Neuronal stem cell (in vitro differentiated cells): ENCODE measurements around the gene SORCS2.
A peak's percentile ranks its signal among the peaks of the same experiment; 100 is the strongest.
"Not testable (repeated sequence)": the region's sequence is repeated elsewhere in the genome, so short reads cannot be mapped to it uniquely, and the experiment has no call there.

Experiments
- DNase-seq: peaks from one replicate; pipeline ENCODE4 v3.0.0-alpha.2; 2013; ENCODE audit warnings: low spot score
- H2AFZ ChIP-seq: one replicate; pipeline ENCODE4 v1.6.1; 2013; ENCODE audit warnings: mild to moderate bottlenecking, low read length, inconsistent platforms
- H2AK5ac ChIP-seq: 2 replicates; pipeline ENCODE4 v1.6.1; 2013; ENCODE audit warnings: low read depth, mild to moderate bottlenecking, inconsistent platforms, low read length, moderate library complexity, mixed read lengths
- H2BK120ac ChIP-seq: 2 replicates; pipeline ENCODE4 v1.6.1; 2013; ENCODE audit warnings: low read depth, mild to moderate bottlenecking, inconsistent platforms, low read length, moderate library complexity, mixed read lengths
- H2BK12ac ChIP-seq: one replicate; pipeline ENCODE4 v1.6.1; 2013; ENCODE audit warnings: low read length, inconsistent platforms
- H2BK15ac ChIP-seq: 2 replicates; pipeline ENCODE4 v1.6.1; 2013; ENCODE audit warnings: mild to moderate bottlenecking, low read length, inconsistent platforms, mixed read lengths
- H2BK5ac ChIP-seq: one replicate; pipeline ENCODE4 v1.6.1; 2013; ENCODE audit warnings: inconsistent platforms, mild to moderate bottlenecking, low read length, moderate library complexity
- H3K14ac ChIP-seq: one replicate; pipeline ENCODE4 v1.6.1; 2013; ENCODE audit warnings: low read length, inconsistent platforms
- H3K18ac ChIP-seq: 2 replicates; pipeline ENCODE4 v1.6.1; 2013; ENCODE audit warnings: low read length, inconsistent platforms
- H3K23ac ChIP-seq: 2 replicates; pipeline ENCODE4 v1.6.1; 2013; ENCODE audit warnings: low read depth, mild to moderate bottlenecking, mixed read lengths, low read length, inconsistent platforms; ENCODE audit not compliant: poor library complexity
- H3K27ac ChIP-seq: replicated peaks from 3 replicates; pipeline ENCODE4 v1.5.1; 2013; ENCODE audit warnings: low read length, inconsistent platforms
- H3K27me3 ChIP-seq, 3 experiments: 2 replicates each; pipeline ENCODE4 v1.6.1; 2013; ENCODE audit warnings: low read length in 3 of 3, mild to moderate bottlenecking in 2 of 3, inconsistent platforms in 1 of 3, low read depth in 1 of 3, mixed read lengths in 1 of 3, moderate library complexity in 1 of 3; ENCODE audit not compliant: control insufficient read depth in 3 of 3, insufficient read depth in 3 of 3
- H3K36me3 ChIP-seq, 2 donors: replicated peaks in 1 of 2; 2 replicates each; pipeline ENCODE4 v1.6.1; 2013; ENCODE audit warnings: low read length in 2 of 2; ENCODE audit not compliant: control insufficient read depth in 2 of 2, insufficient read depth in 2 of 2
- H3K4ac ChIP-seq: 2 replicates; pipeline ENCODE4 v1.6.1; 2013; ENCODE audit warnings: inconsistent platforms, mild to moderate bottlenecking, low read length, moderate library complexity
- H3K4me1 ChIP-seq, 2 donors: 1 replicate in 1 of 2; 2 replicates in 1 of 2; pipeline ENCODE4 v1.6.1; 2013; ENCODE audit warnings: low read length in 2 of 2, low read depth in 1 of 2; ENCODE audit not compliant: control insufficient read depth in 2 of 2, insufficient read depth in 1 of 2
- H3K4me2 ChIP-seq: one replicate; pipeline ENCODE4 v1.6.1; 2013; ENCODE audit warnings: mild to moderate bottlenecking, low read length, inconsistent platforms; ENCODE audit not compliant: insufficient read depth, poor library complexity, severe bottlenecking
- H3K4me3 ChIP-seq, 2 donors: 2 replicates each; pipeline ENCODE4 v1.5.1; 2013; ENCODE audit warnings: low read length in 2 of 2, mild to moderate bottlenecking in 2 of 2, inconsistent platforms in 1 of 2, moderate library complexity in 1 of 2
- H3K79me1 ChIP-seq: one replicate; pipeline ENCODE4 v1.6.1; 2013; ENCODE audit warnings: low read depth, mild to moderate bottlenecking, inconsistent platforms, low read length, moderate library complexity
- H3K9ac ChIP-seq: one replicate; pipeline ENCODE4 v1.6.1; 2013; ENCODE audit warnings: mild to moderate bottlenecking, low read depth, low read length, inconsistent platforms; ENCODE audit not compliant: poor library complexity
- H3K9me3 ChIP-seq, 2 donors: replicated peaks in 1 of 2; 2 replicates each; pipeline versions ENCODE3 to v1.6.1; 2013; ENCODE audit warnings: low read length in 2 of 2, mild to moderate bottlenecking in 2 of 2, inconsistent platforms in 1 of 2, low read depth in 1 of 2, mixed read lengths in 1 of 2, moderate library complexity in 1 of 2; ENCODE audit not compliant: control insufficient read depth in 2 of 2, insufficient read depth in 1 of 2
- H4K8ac ChIP-seq: one replicate; pipeline ENCODE4 v1.6.1; 2013; ENCODE audit warnings: low read depth, mild to moderate bottlenecking, inconsistent platforms, low read length, moderate library complexity
- H4K91ac ChIP-seq: one replicate; pipeline ENCODE4 v1.6.1; 2013; ENCODE audit warnings: low read length, low read depth, mild to moderate bottlenecking, inconsistent platforms; ENCODE audit not compliant: poor library complexity
- WGBS, 2 donors: extraction: QIAGEN DNeasy Blood & Tissue Kit; methylation state at CpG; one replicate each; pipeline ENCODE4 v1.1.7; 2013; ENCODE audit warnings: missing lambda C conversion rate in 2 of 2, mixed read lengths in 1 of 2; ENCODE audit not compliant: insufficient read length in 2 of 2, insufficient replicate concordance in 1 of 2; ENCODE audit errors: extremely low coverage in 2 of 2; 5-methylcytosine and 5-hydroxymethylcytosine counted together

SORCS2 gene

DNA sequence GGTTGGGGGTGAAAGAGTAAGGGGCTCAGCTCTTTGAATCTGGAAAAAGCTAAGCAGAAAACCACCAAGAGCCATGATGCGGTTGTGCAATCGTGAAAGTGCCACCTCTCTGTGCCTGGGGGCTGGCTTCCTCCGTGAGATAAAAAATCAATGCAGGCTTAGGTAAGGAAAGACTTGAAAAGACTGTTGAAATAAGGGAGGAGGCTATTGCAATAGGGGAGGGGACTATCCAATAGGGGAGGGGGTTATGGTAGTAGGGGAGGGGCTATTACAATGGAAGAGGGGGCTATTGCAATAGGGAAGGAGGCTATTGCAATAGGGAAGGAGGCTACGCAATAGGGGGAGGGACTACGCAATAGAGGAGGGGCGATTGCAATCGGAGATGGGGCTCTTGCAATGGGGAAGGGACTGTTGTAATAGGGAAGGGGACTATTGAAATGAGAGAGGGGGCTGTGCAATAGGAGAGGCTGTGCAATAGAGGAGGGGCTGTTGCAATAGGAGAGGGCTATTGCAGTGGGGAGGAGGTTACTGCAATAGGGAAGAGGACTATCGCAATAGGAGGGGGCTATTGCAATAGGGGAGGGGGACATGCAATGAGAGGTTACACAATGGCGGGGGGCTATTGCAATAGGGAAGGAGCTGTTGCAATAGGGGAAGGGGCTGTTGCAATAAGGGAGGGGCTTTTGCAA is 404.7 kb downstream of the SORCS2 start:
- Histone ChIP-seq H3K9ac (no peak overlapping the region), H3K14ac (no peak overlapping the region), H3K79me1 (peaks cover 3% of the 10 kb centered on the region), H4K8ac (no peak overlapping the region), H3K27ac (no peak overlapping the region), H2AFZ (no peak overlapping the region), H2AK5ac (no peak overlapping the region), H3K27me3 (peaks cover 0 to 14% (median 0%) of the 10 kb centered on the region in 3 experiments), H2BK15ac (no peak overlapping the region), H3K4me3 (no peak overlapping the region), H2BK120ac (no peak overlapping the region), H3K18ac (no peak overlapping the region), H3K23ac (no peak overlapping the region), H4K91ac (no peak overlapping the region), H2BK12ac (no peak overlapping the region), H3K4me1 (peaks cover 0 to 31% of the 10 kb centered on the region in 2 donors), H3K36me3 (no peaks in the 10 kb centered on the region), H3K9me3 (peaks cover 0 to 3% of the 10 kb centered on the region in 2 donors), H2BK5ac (no peak overlapping the region), H3K4me2 (no peak overlapping the region), H3K4ac (no peak overlapping the region)
- no peak for DNase-seq
- no CpG with 5 or more reads among the region's 9 CpGs for WGBS, 2 donors

DNA sequence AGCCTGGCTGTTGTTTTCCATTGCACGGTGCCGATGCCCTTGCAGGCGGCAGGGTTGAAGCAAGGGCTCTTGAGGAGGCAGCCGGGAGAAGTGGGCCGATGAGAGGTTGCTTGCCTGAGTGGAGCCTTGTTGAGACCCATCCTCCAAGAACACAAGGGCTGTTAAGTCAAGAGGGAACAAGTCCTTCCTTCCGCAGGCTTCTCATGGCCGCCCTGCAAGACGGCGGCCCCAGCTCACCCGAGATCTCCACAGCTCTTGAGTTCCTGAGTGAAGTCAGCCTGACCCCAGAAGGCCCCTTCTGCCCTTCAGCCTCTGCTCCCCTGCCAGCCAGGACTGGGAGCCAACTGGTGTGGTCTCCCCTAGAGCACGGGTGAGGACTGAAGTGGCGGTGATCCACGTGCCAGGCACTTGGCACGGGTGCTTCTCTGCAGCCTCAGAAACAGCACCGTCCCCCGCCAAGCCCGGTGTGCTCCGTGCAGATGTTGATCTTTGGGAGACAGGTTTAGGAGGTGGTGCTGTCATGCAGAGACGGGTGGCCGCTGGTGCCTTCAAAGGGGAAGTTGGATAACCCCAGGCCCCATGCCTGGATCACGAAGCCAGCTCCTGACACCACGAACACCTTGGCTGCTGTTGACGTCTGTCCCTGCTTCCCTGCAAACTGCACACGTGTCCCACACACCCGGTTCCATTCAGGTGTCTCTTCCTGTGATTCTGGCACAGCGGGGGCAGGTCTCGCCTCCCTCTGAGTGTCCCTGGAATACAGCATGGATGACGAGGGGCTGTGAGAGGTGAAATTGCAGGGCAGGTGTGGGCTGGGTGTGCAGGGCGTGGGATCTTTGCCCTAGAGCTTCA is 406.8 kb downstream of the SORCS2 start:
- no peak overlapping the region for H4K8ac ChIP-seq
- no peak for DNase-seq
- H3K23ac ChIP-seq = peak overlapping the region; percentile 71
- no peak overlapping the region for H3K4ac ChIP-seq
- H2AFZ ChIP-seq = no peak overlapping the region
- H3K27me3 ChIP-seq = peaks cover 0 to 14% (median 0%) of the 10 kb centered on the region in 3 experiments
- no peak overlapping the region for H3K4me2 ChIP-seq
- peak overlapping the region; percentile 77 for H3K14ac ChIP-seq
- no peak overlapping the region for H3K27ac ChIP-seq
- H3K79me1 ChIP-seq = no peaks in the 10 kb centered on the region
- no CpG with 5 or more reads among the region's 29 CpGs for WGBS, 2 donors
- H3K4me3 ChIP-seq = no peak overlapping the region
- H2BK5ac ChIP-seq = peak overlapping the region; percentile 72
- H2BK15ac ChIP-seq = peak overlapping the region; percentile 96
- H2BK120ac ChIP-seq = peak overlapping the region; percentile 36
- H2AK5ac ChIP-seq = peak overlapping the region; percentile 97
- no peaks in the 10 kb centered on the region for H3K36me3 ChIP-seq
- peaks cover 0 to 26% of the 10 kb centered on the region in 2 donors for H3K4me1 ChIP-seq
- H3K9ac ChIP-seq = no peak overlapping the region
- peak overlapping the region; percentile 81 for H3K18ac ChIP-seq
- H4K91ac ChIP-seq = peak overlapping the region; percentile 73
- H3K9me3 ChIP-seq = peaks cover 0 to 3% of the 10 kb centered on the region in 2 donors
- H2BK12ac ChIP-seq = peak overlapping the region; percentile 92

- Histone ChIP-seq H3K4me1 (peaks cover 0 to 22% of the 10 kb centered on the region in 2 donors), H2AK5ac (no peak overlapping the region), H3K4me2 (no peak overlapping the region), H3K36me3 (no peaks in the 10 kb centered on the region), H3K79me1 (no peaks in the 10 kb centered on the region), H2AFZ (no peak overlapping the region), H3K14ac (no peak overlapping the region), H3K23ac (peak overlapping the region; percentile 52), H3K18ac (peak overlapping the region; percentile 74), H2BK5ac (no peak overlapping the region), H3K9me3 (peaks cover 0 to 3% of the 10 kb centered on the region in 2 donors), H3K4me3 (no peak overlapping the region), H2BK120ac (no peak overlapping the region), H2BK15ac (peak overlapping the region; percentile 62), H3K27me3 (peaks cover 0 to 6% (median 0%) of the 10 kb centered on the region in 3 experiments), H4K8ac (no peak overlapping the region), H3K4ac (no peak overlapping the region), H3K9ac (no peak overlapping the region), H4K91ac (no peak overlapping the region), H3K27ac (no peak overlapping the region), H2BK12ac (peak overlapping the region; percentile 14)
- no peak for DNase-seq
- no CpG with 5 or more reads among the region's 17 CpGs for WGBS, 2 donors
Observed at GRCh38 chr4:7600247-7600646, 407.9 kb downstream of the SORCS2 start.

DNA sequence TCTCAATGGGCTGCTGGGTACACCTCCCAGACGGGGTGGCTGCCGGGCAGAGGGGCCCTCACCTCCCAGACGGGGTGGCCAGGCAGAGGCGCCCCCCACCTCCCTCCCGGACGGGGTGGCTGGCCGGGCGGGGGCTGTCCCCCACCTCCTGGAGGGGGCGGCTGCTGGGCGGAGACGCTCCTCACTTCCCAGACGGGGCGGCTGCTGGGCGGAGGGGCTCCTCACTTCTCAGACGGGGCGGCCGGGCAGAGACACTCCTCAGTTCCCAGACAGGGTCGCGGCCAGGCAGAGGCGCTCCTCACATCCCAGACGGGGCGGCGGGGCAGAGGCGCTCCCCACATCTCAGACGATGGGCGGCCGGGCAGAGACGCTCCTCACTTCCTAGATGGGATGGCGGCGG is 409.8 kb downstream of the SORCS2 start:
- H3K79me1 ChIP-seq, H2BK120ac ChIP-seq, H3K27me3 ChIP-seq, H2AFZ ChIP-seq, H3K36me3 ChIP-seq, H3K27ac ChIP-seq, H4K8ac ChIP-seq, H2AK5ac ChIP-seq, H2BK12ac ChIP-seq, H3K14ac ChIP-seq, H3K18ac ChIP-seq, H3K4me3 ChIP-seq, H2BK15ac ChIP-seq, H3K4ac ChIP-seq, DNase-seq, H4K91ac ChIP-seq, H3K9me3 ChIP-seq, H2BK5ac ChIP-seq, H3K23ac ChIP-seq, H3K4me1 ChIP-seq, H3K9ac ChIP-seq, H3K4me2 ChIP-seq: not testable (repeated sequence)
- WGBS, 2 donors = no CpG with 5 or more reads among the region's 30 CpGs
